ENCODE data around the gene ICAM1. TPM values are rescaled to one million over a fixed set of nuclear protein-coding genes. Genes with fewer than 3 reads are reported as not detected.
A peak's percentile ranks its signal among the peaks of the same experiment; 100 is the strongest.

The ICAM1 gene
- total and polyA plus RNA-seq, 2 of the 13 experiments (the other 11 are each of a cell fraction or from before 2014, with no cell fraction given): 37.9 to 98.4 TPM

DNA sequence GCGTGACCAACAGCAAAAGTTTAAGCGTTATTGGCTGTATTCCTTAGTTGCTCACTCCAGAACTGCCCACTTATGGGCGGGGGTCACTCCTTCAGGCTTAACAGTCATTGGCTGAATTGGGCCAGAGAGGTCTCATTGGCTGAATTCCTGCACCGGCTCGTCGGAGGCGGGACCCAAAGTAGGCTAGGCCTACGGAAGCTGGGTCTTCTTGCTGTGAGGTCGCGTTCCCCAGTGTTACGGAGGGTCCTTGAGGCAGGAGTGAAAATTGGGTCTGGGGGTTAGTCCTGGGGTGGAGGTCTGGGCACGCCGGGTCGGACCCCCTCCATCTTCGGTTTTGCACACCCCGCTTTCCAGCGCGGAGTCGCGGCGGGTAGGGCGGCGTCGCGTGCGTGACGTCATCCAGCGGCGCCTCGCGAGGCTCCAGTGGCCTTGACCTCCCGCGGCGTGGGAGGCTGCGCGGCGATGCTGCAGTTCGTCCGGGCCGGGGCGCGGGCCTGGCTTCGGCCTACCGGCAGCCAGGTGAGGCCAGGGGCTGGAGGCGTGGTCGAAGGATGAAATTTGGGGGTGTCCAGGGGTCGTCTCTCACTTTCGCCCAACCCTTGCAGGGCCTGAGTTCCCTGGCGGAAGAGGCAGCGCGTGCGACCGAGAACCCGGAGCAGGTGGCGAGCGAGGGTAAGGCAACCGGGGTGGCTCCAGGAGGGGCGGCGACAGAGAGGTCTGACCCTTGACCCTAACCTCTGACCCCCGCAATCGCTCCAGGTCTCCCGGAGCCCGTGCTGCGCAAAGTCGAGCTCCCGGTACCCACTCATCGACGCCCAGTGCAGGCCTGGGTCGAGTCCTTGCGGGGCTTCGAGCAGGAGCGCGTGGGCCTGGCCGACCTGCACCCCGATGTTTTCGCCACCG lies 18.9 kb upstream of the ICAM1 start, which contains the start of gene MRPL4 (continued):
- TF ChIP-seq, protein P1, sequence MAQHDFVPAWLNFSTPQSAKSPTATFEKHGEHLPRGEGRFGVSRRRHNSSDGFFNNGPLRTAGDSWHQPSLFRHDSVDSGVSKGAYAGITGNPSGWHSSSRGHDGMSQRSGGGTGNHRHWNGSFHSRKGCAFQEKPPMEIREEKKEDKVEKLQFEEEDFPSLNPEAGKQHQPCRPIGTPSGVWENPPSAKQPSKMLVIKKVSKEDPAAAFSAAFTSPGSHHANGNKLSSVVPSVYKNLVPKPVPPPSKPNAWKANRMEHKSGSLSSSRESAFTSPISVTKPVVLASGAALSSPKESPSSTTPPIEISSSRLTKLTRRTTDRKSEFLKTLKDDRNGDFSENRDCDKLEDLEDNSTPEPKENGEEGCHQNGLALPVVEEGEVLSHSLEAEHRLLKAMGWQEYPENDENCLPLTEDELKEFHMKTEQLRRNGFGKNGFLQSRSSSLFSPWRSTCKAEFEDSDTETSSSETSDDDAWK (CRISPR knock-in tag; IDR thresholded peaks at IDR 0.05): no peak
- peak; percentile 74 for TF ChIP-seq TOPORS (CRISPR knock-in tag; IDR thresholded peaks at IDR 0.05)
- TF ChIP-seq, protein P2, sequence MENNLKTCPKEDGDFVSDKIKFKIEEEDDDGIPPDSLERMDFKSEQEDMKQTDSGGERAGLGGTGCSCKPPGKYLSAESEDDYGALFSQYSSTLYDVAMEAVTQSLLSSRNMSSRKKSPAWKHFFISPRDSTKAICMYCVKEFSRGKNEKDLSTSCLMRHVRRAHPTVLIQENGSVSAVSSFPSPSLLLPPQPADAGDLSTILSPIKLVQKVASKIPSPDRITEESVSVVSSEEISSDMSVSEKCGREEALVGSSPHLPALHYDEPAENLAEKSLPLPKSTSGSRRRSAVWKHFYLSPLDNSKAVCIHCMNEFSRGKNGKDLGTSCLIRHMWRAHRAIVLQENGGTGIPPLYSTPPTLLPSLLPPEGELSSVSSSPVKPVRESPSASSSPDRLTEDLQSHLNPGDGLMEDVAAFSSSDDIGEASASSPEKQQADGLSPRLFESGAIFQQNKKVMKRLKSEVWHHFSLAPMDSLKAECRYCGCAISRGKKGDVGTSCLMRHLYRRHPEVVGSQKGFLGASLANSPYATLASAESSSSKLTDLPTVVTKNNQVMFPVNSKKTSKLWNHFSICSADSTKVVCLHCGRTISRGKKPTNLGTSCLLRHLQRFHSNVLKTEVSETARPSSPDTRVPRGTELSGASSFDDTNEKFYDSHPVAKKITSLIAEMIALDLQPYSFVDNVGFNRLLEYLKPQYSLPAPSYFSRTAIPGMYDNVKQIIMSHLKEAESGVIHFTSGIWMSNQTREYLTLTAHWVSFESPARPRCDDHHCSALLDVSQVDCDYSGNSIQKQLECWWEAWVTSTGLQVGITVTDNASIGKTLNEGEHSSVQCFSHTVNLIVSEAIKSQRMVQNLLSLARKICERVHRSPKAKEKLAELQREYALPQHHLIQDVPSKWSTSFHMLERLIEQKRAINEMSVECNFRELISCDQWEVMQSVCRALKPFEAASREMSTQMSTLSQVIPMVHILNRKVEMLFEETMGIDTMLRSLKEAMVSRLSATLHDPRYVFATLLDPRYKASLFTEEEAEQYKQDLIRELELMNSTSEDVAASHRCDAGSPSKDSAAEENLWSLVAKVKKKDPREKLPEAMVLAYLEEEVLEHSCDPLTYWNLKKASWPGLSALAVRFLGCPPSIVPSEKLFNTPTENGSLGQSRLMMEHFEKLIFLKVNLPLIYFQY (CRISPR knock-in tag; IDR thresholded peaks at IDR 0.05; ENCODE audit: borderline replicate concordance): peak; percentile 70
- TF ChIP-seq POLR2A (IDR thresholded peaks at IDR 0.05; ENCODE audit: insufficient read depth in 1 of 2, low read depth in 2 of 2, low read length in 2 of 2): peak; percentile 81 to 87
- TF ChIP-seq, protein P3, sequence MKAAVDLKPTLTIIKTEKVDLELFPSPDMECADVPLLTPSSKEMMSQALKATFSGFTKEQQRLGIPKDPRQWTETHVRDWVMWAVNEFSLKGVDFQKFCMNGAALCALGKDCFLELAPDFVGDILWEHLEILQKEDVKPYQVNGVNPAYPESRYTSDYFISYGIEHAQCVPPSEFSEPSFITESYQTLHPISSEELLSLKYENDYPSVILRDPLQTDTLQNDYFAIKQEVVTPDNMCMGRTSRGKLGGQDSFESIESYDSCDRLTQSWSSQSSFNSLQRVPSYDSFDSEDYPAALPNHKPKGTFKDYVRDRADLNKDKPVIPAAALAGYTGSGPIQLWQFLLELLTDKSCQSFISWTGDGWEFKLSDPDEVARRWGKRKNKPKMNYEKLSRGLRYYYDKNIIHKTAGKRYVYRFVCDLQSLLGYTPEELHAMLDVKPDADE (CRISPR knock-in tag; IDR thresholded peaks at IDR 0.05): no peak
- TF ChIP-seq ZNF607 (CRISPR knock-in tag; IDR thresholded peaks at IDR 0.05; ENCODE audit: borderline replicate concordance): 0 out of 2 replicates have a peak, but pooled peaks have one; percentile 62
- peak; percentile 98 for TF ChIP-seq MYC (CRISPR knock-in tag; IDR thresholded peaks at IDR 0.05; ENCODE audit: borderline replicate concordance)
- no peak for TF ChIP-seq TBL1XR1 (IDR thresholded peaks at IDR 0.05; ENCODE audit: borderline replicate concordance, low read length, partially characterized antibody)
- peak; percentile 18; the same call in 1 of the 2 replicates for TF ChIP-seq ZNF629 (CRISPR knock-in tag; conservative IDR thresholded peaks at IDR 0.05)
- peak; percentile 96 for TF ChIP-seq KDM2A (CRISPR knock-in tag; IDR thresholded peaks at IDR 0.05; ENCODE audit: borderline replicate concordance, low read depth)
- peak; percentile 95 for TF ChIP-seq DMAP1 (CRISPR knock-in tag; IDR thresholded peaks at IDR 0.05)
- no peak for TF ChIP-seq SCMH1 (CRISPR knock-in tag; IDR thresholded peaks at IDR 0.05; ENCODE audit: borderline replicate concordance)
- no peak for TF ChIP-seq RORA (CRISPR knock-in tag; IDR thresholded peaks at IDR 0.05)
- TF ChIP-seq HMG20A (CRISPR knock-in tag; IDR thresholded peaks at IDR 0.05; ENCODE audit: borderline replicate concordance): no peak
- TF ChIP-seq NR2C2 (CRISPR knock-in tag; IDR thresholded peaks at IDR 0.05; ENCODE audit: borderline replicate concordance): peak; percentile 99
- TF ChIP-seq, protein P4, sequence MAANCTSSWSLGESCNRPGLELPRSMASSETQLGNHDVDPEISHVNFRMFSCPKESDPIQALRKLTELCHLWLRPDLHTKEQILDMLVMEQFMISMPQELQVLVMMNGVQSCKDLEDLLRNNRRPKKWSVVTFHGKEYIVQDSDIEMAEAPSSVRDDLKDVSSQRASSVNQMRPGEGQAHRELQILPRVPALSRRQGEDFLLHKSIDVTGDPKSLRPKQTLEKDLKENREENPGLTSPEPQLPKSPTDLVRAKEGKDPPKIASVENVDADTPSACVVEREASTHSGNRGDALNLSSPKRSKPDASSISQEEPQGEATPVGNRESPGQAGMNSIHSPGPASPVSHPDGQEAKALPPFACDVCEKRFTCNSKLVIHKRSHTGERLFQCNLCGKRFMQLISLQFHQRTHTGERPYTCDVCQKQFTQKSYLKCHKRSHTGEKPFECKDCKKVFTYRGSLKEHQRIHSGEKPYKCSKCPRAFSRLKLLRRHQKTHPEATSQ (CRISPR knock-in tag; IDR thresholded peaks at IDR 0.05; ENCODE audit: borderline replicate concordance): 0 out of 2 replicates have a peak, but pooled peaks have one; percentile 40
- no peak for TF ChIP-seq NFE2L2 (IDR thresholded peaks at IDR 0.05; ENCODE audit: low read length)
- TF ChIP-seq, protein P5, sequence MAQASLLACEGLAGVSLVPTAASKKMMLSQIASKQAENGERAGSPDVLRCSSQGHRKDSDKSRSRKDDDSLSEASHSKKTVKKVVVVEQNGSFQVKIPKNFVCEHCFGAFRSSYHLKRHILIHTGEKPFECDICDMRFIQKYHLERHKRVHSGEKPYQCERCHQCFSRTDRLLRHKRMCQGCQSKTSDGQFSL (CRISPR knock-in tag; IDR thresholded peaks at IDR 0.05): no peak
- TF ChIP-seq ZNF572 (CRISPR knock-in tag; IDR thresholded peaks at IDR 0.05): no peak
- peak; percentile 32; the same call in 1 of the 2 replicates for TF ChIP-seq GABPA (IDR thresholded peaks at IDR 0.05; ENCODE audit: low read depth, low read length)
- TF ChIP-seq GABPA (CRISPR knock-in tag; IDR thresholded peaks at IDR 0.05; ENCODE audit: low read depth): peak; percentile 54; the same call in 1 of the 2 replicates
- TF ChIP-seq ONECUT2 (CRISPR knock-in tag; IDR thresholded peaks at IDR 0.05): peak; percentile 36; the same call in 1 of the 2 replicates

All from HepG2 (cell line).